A549 (cell line): ENCODE data around the gene CLEC4E.
A peak's percentile ranks its signal among the peaks of the same experiment; 100 is the strongest.

Experiments used
- CEBPB ChIP-seq, 2 experiments: fragments of >200 bp in 1 of 2; sonication (Bioruptor Twin) in 1 of 2; formaldehyde crosslinking in 1 of 2; IDR thresholded peaks; 2 replicates each; pipeline ENCODE4 v1.6.1; 2012 to 2016
- JUN ChIP-seq, 2 experiments: fragments of >200 bp; sonication (Bioruptor Twin); formaldehyde crosslinking; IDR thresholded peaks; 2 replicates in 1 of 2; 3 replicates in 1 of 2; pipeline ENCODE4 v1.6.1; 2016 to 2017
- MAFK ChIP-seq: fragments of 450-650 bp; IDR thresholded peaks from 2 replicates; pipeline ENCODE4 v1.6.1; 2014; ENCODE audit not compliant: partially characterized antibody
- PHF8 ChIP-seq: fragments of 200-600 bp; sonication (generic); IDR thresholded peaks from 2 replicates; pipeline ENCODE4 v1.6.1; 2016; ENCODE audit warnings: low read depth, mild to moderate bottlenecking, antibody characterized with exemption, moderate library complexity, borderline replicate concordance
- POLR2A ChIP-seq: IDR thresholded peaks from 2 replicates; pipeline ENCODE4 v1.6.1; 2012; ENCODE audit warnings: mild to moderate bottlenecking, low read length
- RAD21 ChIP-seq, 2 experiments: fragments of >200 bp in 1 of 2; sonication (Bioruptor Twin) in 1 of 2; formaldehyde crosslinking in 1 of 2; IDR thresholded peaks in 1 of 2; conservative IDR thresholded peaks in 1 of 2; 2 replicates in 1 of 2; 3 replicates in 1 of 2; pipeline ENCODE4 v1.6.1; 2012 to 2018; ENCODE audit warnings: inconsistent platforms in 1 of 2
- TF ChIP-seq, protein P1 (sequence below): fragments of >200 bp; sonication (Bioruptor Twin); formaldehyde crosslinking; IDR thresholded peaks from 3 replicates; pipeline ENCODE4 v1.5.1; 2016

DNA sequence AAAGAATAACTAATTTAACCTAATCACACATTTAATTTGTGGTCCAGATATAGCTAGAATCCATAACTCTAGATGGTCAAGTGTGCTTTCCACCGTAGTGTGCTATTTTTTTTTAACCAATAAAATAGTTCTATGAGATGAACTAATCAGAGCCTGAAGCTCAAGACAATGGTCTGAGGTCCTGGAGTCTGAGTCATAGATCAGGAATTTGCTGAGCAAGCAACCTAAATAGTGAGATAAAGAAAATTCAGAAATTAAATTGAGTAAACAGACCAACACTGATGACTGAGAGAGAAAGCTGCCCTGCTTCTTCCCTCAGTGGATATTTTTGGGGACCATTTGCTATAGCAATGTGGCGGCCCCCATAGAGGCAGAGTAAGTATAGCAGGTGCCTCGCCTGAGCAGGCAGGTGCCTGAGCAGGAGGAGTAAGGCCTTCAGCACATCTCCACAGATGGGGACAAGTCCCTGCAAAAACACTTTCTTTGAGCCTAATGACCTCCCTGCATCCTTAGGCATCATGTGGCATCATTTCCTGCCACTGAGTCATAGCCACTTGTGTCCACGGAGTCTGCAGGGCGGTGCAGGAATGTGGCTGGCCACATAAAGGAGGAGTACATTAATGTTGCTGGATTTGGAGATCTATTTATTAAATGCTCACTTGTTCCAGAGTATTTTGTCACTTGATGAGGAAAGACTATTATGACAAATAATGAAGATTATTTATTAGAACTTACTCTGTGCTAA, 13.9 kb upstream of the CLEC4E start:
- TF ChIP-seq, protein P1, sequence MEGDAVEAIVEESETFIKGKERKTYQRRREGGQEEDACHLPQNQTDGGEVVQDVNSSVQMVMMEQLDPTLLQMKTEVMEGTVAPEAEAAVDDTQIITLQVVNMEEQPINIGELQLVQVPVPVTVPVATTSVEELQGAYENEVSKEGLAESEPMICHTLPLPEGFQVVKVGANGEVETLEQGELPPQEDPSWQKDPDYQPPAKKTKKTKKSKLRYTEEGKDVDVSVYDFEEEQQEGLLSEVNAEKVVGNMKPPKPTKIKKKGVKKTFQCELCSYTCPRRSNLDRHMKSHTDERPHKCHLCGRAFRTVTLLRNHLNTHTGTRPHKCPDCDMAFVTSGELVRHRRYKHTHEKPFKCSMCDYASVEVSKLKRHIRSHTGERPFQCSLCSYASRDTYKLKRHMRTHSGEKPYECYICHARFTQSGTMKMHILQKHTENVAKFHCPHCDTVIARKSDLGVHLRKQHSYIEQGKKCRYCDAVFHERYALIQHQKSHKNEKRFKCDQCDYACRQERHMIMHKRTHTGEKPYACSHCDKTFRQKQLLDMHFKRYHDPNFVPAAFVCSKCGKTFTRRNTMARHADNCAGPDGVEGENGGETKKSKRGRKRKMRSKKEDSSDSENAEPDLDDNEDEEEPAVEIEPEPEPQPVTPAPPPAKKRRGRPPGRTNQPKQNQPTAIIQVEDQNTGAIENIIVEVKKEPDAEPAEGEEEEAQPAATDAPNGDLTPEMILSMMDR = no peak
- TF ChIP-seq RAD21 (conservative IDR thresholded peaks at IDR 0.05 in 1 of 2, IDR thresholded peaks at IDR 0.05 in 1 of 2) (no peak), CEBPB (IDR thresholded peaks at IDR 0.05) (no peak), MAFK (peak; percentile 91), POLR2A (no peak), PHF8 (no peak), JUN (IDR thresholded peaks at IDR 0.05) (no peak)
